NCI-H2227 (cell line): Measurements from ENCODE around the gene LY86.

ENCODE experiments used
- DNase-seq: peaks from one replicate; lab custom pipeline; 2025; ENCODE audit not compliant: unreplicated experiment; lab: John Stamatoyannopoulos, UW

LY86 gene

DNA sequence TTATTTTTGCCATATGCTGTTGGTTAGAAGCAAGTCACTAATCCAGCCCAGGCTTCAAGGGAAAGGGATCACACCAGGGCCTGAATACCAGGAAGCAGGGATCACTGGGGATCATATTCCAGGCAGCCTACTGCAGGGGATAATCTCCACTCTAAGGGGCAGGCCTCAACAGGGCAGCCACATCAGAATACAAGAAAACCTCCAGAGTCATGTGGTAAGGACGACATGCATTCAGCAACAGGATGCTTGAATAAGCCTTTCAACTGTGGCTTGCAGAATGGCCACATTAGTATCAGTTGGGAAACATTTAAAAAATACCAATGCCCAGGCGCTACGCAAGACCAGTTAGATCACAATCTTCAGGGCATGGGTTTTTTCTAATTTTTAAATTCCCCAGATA is 109.1 kb downstream of the LY86 start:
- DNase-seq = no peak

DNA sequence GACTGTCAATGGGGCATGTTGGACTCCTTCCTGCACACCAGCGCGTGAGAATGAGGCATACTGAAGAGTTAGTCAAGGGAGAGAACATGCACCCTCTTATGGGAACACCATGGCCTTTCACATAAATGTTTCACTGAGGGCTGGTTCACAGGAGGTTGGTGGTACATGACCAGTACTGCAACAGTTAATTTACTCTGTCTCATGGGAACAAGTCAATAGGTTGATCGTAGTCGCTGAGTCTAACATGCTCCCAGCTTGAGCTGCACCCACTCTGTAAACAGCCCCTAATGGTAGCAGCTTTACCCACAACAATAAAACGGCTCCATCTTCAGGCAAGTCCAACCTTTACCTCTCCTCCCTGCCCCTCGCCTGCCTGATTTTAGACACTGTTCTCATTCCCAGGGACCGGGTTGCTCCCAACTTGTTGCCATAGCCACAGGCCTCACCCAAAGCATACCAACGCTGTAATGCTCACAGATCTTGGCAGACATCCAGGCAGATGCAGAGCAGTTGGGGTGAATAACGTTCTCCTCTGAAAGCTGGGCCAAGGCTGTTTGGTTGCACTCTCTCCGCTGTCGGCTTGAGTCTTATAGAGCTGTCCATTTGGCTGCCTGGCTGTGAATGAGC is 111.3 kb downstream of the LY86 start:
- peak; percentile 88 for DNase-seq

DNA sequence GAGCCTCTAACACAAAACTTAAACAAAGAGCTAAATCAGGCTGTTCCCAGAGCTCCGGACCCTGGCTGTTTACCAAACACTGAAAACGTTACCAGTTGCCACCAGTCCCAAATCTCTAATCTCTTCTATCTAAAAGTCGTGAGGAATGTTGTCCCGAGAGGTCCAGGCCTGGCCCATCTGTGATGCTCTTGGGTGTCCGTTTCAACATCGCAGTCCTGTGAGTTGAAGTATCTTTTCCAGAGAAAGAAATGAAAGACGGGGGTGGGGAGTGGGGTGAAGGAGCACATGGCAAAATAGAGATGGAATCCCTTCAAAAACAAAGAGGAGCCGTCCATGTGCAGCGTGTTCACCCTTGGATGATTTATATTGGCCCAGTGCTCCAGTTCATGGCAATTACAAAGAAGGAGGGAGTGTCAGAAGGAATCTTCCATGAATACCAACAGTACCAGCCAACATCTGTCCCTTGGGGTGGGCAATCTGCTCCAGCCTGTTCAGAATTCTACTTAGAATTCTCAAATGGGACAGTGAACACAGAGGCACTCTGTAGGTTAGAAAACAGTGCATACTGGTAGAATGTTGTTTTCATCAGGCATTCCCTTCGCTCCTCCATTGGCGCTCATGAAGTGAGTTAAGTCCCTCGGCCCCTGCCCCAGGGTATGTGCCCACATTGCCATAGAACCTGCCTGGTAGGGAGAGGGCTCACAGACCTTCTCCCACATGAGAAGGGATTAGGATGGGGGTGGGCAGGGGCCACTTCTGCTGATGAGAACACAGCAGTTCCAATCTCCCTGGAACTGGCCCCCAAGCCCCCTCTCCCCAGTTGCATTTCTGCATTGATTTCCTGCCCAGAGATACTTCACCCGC is 112.1 kb downstream of the LY86 start:
- no peak for DNase-seq

- no peak for DNase-seq
These were observed 113.3 kb downstream of the LY86 start for GRCh38 chr6:6701864-6702263.

DNA sequence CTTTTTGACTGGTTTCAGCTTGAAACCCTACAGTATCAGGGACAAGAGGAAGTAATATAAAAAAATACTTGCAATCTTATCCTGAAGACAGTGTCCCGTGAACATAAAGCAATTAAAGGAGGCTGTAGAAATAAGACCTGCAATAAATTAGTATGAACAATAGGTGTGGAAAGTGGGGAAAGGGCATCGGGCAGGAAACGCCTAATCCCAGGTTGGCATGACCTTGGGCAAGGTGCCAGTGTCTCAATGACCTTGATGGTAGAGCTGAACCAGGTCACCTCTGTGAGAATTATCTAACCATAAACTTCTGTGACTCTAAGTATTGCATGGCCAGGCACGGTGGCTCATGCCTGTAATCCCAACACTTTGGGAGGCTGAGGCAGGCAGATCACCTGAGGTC is 115.2 kb downstream of the LY86 start:
- no peak for DNase-seq
